B cell (primary cell): ENCODE measurements around the gene SNAPC4. TPM values are rescaled to one million over a fixed set of nuclear protein-coding genes. Genes with fewer than 3 reads are reported as not detected.

Source experiments
- ATAC-seq: fragments of 200-7000 bp; cut with Tn5 transposase; one replicate; pipeline ENCODE4 v1.10.0; 2021; ENCODE audit warnings: low read depth, mild to moderate bottlenecking, moderate number of reproducible peaks, moderate library complexity
- CTCF ChIA-PET: fragments of 350-600 bp; sonication (Branson Sonifier 250); formaldehyde crosslinking; loops from one replicate; lab custom pipeline; 2021; ENCODE audit warnings: antibody characterized with exemption, inconsistent platforms; lab: Charles Lee
- POLR2A ChIA-PET: fragments of 350-600 bp; sonication (Branson Sonifier 250); formaldehyde crosslinking; loops from one replicate; lab custom pipeline; 2021; ENCODE audit warnings: antibody characterized with exemption; lab: Charles Lee
- DNase-seq: peaks from one replicate; pipeline ENCODE4 v3.0.0; 2013
- H2AFZ ChIP-seq: 2 replicates; pipeline ENCODE4 v1.6.1; 2012; ENCODE audit warnings: mild to moderate bottlenecking, low read depth, low read length; ENCODE audit not compliant: insufficient read depth, poor library complexity, severe bottlenecking
- H3K27ac ChIP-seq, 2 donors: 1 replicate in 1 of 2; 2 replicates in 1 of 2; pipeline ENCODE4 v1.5.1; 2012 to 2013; ENCODE audit warnings: low read length in 2 of 2, mild to moderate bottlenecking in 2 of 2, moderate library complexity in 1 of 2
- H3K27me3 ChIP-seq, 4 experiments: fragments of 200-600 bp in 1 of 4; sonication (generic) in 1 of 4; replicated peaks in 1 of 4; 1 replicate in 2 of 4; 2 replicates in 2 of 4; pipeline versions ENCODE4 v1.6.1 to v1.7.0; 2013 to 2016; ENCODE audit warnings: low read length in 3 of 4, mild to moderate bottlenecking in 2 of 4, mixed read lengths in 1 of 4, moderate library complexity in 1 of 4; ENCODE audit not compliant: insufficient read depth in 4 of 4, control insufficient read depth in 3 of 4; ENCODE audit errors: control extremely low read depth in 1 of 4
- H3K36me3 ChIP-seq, 2 experiments: replicated peaks in 1 of 2; 1 replicate in 1 of 2; 2 replicates in 1 of 2; pipeline versions ENCODE4 v1.6.1 to v1.7.1; 2013; ENCODE audit warnings: low read length in 1 of 2; ENCODE audit not compliant: insufficient read depth in 2 of 2, control insufficient read depth in 1 of 2; ENCODE audit errors: control extremely low read depth in 1 of 2, extremely low read depth in 1 of 2
- H3K4me1 ChIP-seq, 2 donors: fragments of 200-600 bp in 1 of 2; sonication (generic) in 1 of 2; 1 replicate in 1 of 2; 2 replicates in 1 of 2; pipeline versions ENCODE4 v1.5.1 to v1.6.1; 2013 to 2017; ENCODE audit warnings: low read length in 2 of 2; ENCODE audit not compliant: control insufficient read depth in 2 of 2, insufficient read depth in 2 of 2
- H3K4me2 ChIP-seq: replicated peaks from 2 replicates; pipeline ENCODE3; 2012; ENCODE audit warnings: mild to moderate bottlenecking, low read depth, low read length; ENCODE audit not compliant: poor library complexity, severe bottlenecking
- H3K4me3 ChIP-seq, 5 experiments: fragments of 200-600 bp in 1 of 5; sonication (generic) in 1 of 5; 1 replicate in 3 of 5; 2 replicates in 2 of 5; pipeline versions ENCODE4 v1.5.1 to v1.7.0; 2011 to 2016; ENCODE audit warnings: low read length in 4 of 5, mild to moderate bottlenecking in 4 of 5, low read depth in 2 of 5, control low read depth in 1 of 5, moderate library complexity in 1 of 5; ENCODE audit not compliant: insufficient read depth in 1 of 5; ENCODE audit errors: control extremely low read depth in 1 of 5, extremely low read depth in 1 of 5
- H3K79me2 ChIP-seq: fragments of 200-600 bp; sonication (generic); one replicate; pipeline ENCODE4 v1.6.0; 2016; ENCODE audit warnings: low read length; ENCODE audit not compliant: control insufficient read depth, insufficient read depth
- H3K9ac ChIP-seq: fragments of 200-600 bp; sonication (generic); 2 replicates; pipeline ENCODE4 v1.6.1; 2017; ENCODE audit warnings: mild to moderate bottlenecking, low read length, moderate library complexity
- H3K9me3 ChIP-seq, 3 donors: one replicate each; pipeline versions ENCODE4 v1.6.1 to v1.7.1; 2013; ENCODE audit warnings: low read length in 2 of 3; ENCODE audit not compliant: control insufficient read depth in 2 of 3, insufficient read depth in 1 of 3; ENCODE audit errors: control extremely low read depth in 1 of 3
- H4K20me1 ChIP-seq: 2 replicates; pipeline ENCODE4 v1.6.0; 2012; ENCODE audit warnings: mild to moderate bottlenecking, low read length; ENCODE audit not compliant: insufficient read depth, control insufficient read depth, poor library complexity, severe bottlenecking
- H3K27ac Mint-ChIP-seq: one replicate; pipeline ENCODE4 v1.8.0; 2021; ENCODE audit warnings: mixed read lengths
- H3K27me3 Mint-ChIP-seq: one replicate; pipeline ENCODE4 v1.8.0; 2021; ENCODE audit warnings: mixed read lengths
- H3K4me1 Mint-ChIP-seq: one replicate; pipeline ENCODE4 v1.8.0; 2021; ENCODE audit warnings: mixed read lengths
- H3K4me3 Mint-ChIP-seq: one replicate; pipeline ENCODE4 v1.8.0; 2021; ENCODE audit warnings: mixed read lengths
- H3K9me3 Mint-ChIP-seq: one replicate; pipeline ENCODE4 v1.8.0; 2022; ENCODE audit warnings: mixed read lengths; ENCODE audit not compliant: insufficient read depth
- CTCF ChIP-seq: fragments of 200-600 bp; IDR thresholded peaks from one replicate; pipeline ENCODE4 v1.8.0; 2022; ENCODE audit warnings: antibody characterized with exemption, mild to moderate bottlenecking
- EZH2 ChIP-seq: IDR thresholded peaks from 2 replicates; pipeline ENCODE4 v1.6.1; 2012; ENCODE audit warnings: borderline replicate concordance, low read depth, mild to moderate bottlenecking, moderate library complexity, low read length; ENCODE audit not compliant: insufficient read depth, poor library complexity, severe bottlenecking
- WGBS: methylation state at CpG from one replicate; pipeline ENCODE4 v1.1.5; 2013; ENCODE audit warnings: missing lambda C conversion rate; ENCODE audit not compliant: insufficient coverage; 5-methylcytosine and 5-hydroxymethylcytosine counted together
- intact Hi-C: fragments of 100-400 bp; cut with micrococcal nuclease; formaldehyde crosslinking; loops from one replicate; pipeline ENCODE4 v1.10.0; 2022
- polyA plus RNA-seq: library from polyadenylated mRNA; depleted of rRNA; stranded (reverse); fragments of >200 nt; gene quantifications from 2 replicates; pipeline ENCODE4 v1.2.3, GENCODE V29; 2012
- total RNA-seq, 2 donors: library from RNA; stranded (reverse); fragments of 120-200 nt in 1 of 2; gene quantifications; 1 replicate in 1 of 2; 2 replicates in 1 of 2; pipeline versions ENCODE4 v1.2.3 to v1.2.4, GENCODE V29; 2013 to 2022

The SNAPC4 gene
- total and polyA plus RNA-seq, 2 donors (not counting 1 experiment from before 2014, with no cell fraction given), result 13.1 to 15.6 TPM

- H3K4me3 ChIP-seq, result no peak overlapping the region
- no peaks in the 10 kb centered on the region for H3K27me3 Mint-ChIP-seq
- no peak overlapping the region for H3K4me3 Mint-ChIP-seq
- ATAC-seq, result no peak
- H3K79me2 ChIP-seq, result peaks cover 49% of the 10 kb centered on the region
- CTCF ChIA-PET, result no interaction called here
- H4K20me1 ChIP-seq, result peaks cover 65% of the 10 kb centered on the region
- no peak for DNase-seq
- no peak overlapping the region for H3K27ac ChIP-seq
- no peaks in the 10 kb centered on the region for H3K27me3 ChIP-seq
- H3K9me3 Mint-ChIP-seq, result no peaks in the 10 kb centered on the region
- intact Hi-C loops, result no loop called here
- 94% methylated on average over 31 of the region's 37 CpGs for WGBS
- no peak overlapping the region for H3K4me2 ChIP-seq
- POLR2A ChIA-PET, result no interaction called here
- H3K36me3 ChIP-seq, result peaks cover 0 to 19% of the 10 kb centered on the region in 2 experiments
- no peaks in the 10 kb centered on the region for H3K9me3 ChIP-seq
- TF ChIP-seq CTCF, result no peak
- H3K4me1 Mint-ChIP-seq, result peaks cover 24% of the 10 kb centered on the region
- H3K27ac Mint-ChIP-seq, result no peak overlapping the region
- H2AFZ ChIP-seq, result no peak overlapping the region
- H3K9ac ChIP-seq, result no peak overlapping the region
- peaks cover 17 to 19% of the 10 kb centered on the region in 2 donors for H3K4me1 ChIP-seq
These were observed 34.0 kb upstream of the SNAPC4 start for GRCh38 chr9:136433849-136434579.

GRCh38 chr9:136433043-136433715 is 33.2 kb upstream of the SNAPC4 start:
- H3K4me2 ChIP-seq, result no peak overlapping the region
- no peak overlapping the region for H3K27ac ChIP-seq
- POLR2A ChIA-PET, result no interaction called here
- 92% methylated on average over 36 of the region's 36 CpGs for WGBS
- peaks cover 56% of the 10 kb centered on the region for H4K20me1 ChIP-seq
- H3K9me3 Mint-ChIP-seq, result no peaks in the 10 kb centered on the region
- no peak overlapping the region for H3K4me3 ChIP-seq
- H3K4me1 ChIP-seq, result peaks cover 14 to 15% of the 10 kb centered on the region in 2 donors
- no peak overlapping the region for H3K4me3 Mint-ChIP-seq
- no peaks in the 10 kb centered on the region for H3K27me3 ChIP-seq
- DNase-seq (no peak), ATAC-seq (no peak)
- H3K27me3 Mint-ChIP-seq, result no peaks in the 10 kb centered on the region
- H3K4me1 Mint-ChIP-seq, result peaks cover 20% of the 10 kb centered on the region
- CTCF ChIA-PET, result no interaction called here
- H3K79me2 ChIP-seq, result peaks cover 41% of the 10 kb centered on the region
- intact Hi-C loops, result no loop called here
- H2AFZ ChIP-seq, result no peak overlapping the region
- no peak for TF ChIP-seq EZH2
- no peak for TF ChIP-seq CTCF
- H3K36me3 ChIP-seq, result peaks cover 0 to 25% of the 10 kb centered on the region in 2 experiments
- H3K27ac Mint-ChIP-seq, result no peak overlapping the region
- no peak overlapping the region for H3K9ac ChIP-seq
- no peaks in the 10 kb centered on the region for H3K9me3 ChIP-seq
